Measurements from ENCODE around the gene HOXD12. TPM values are rescaled to one million over a fixed set of nuclear protein-coding genes. Genes with fewer than 3 reads are reported as not detected.

HOXD12 gene
- polyA plus RNA-seq, 1 of the 3 experiments (the other 2 are of a cell fraction), result not detected

- Histone ChIP-seq H3K4me3 (ENCODE audit: low read depth in 2 of 2, low read length in 1 of 2) (no peak overlapping the region), H4K20me1 (ENCODE audit: insufficient read depth) (no peaks in the 10 kb centered on the region), H3K27ac (ENCODE audit: low read depth in 2 of 2, low read length in 1 of 2) (no peak overlapping the region), H3K36me3 (replicated peaks in 1 of 2; ENCODE audit: control insufficient read depth in 1 of 2, insufficient read depth in 2 of 2, low read length in 1 of 2) (no peaks in the 10 kb centered on the region), H3K9me2 (no peaks in the 10 kb centered on the region), H3K9ac (no peak overlapping the region), H3K9me3 (no peaks in the 10 kb centered on the region), H2AFZ (ENCODE audit: low read depth) (no peak overlapping the region), H3K4me2 (no peak overlapping the region), H3F3A (replicated peaks; ENCODE audit: insufficient read depth) (peaks cover 3% of the 10 kb centered on the region), H3K27me3 (ENCODE audit: insufficient read depth) (peaks cover 24% of the 10 kb centered on the region), H3K79me2 (ENCODE audit: insufficient read depth) (no peaks in the 10 kb centered on the region), H3K4me1 (ENCODE audit: control insufficient read depth in 1 of 2, insufficient read depth in 2 of 2, low read depth in 1 of 2, low read length in 1 of 2) (peaks cover 0 to 4% of the 10 kb centered on the region in 2 experiments; a peak in 1 of 4 replicates)
- no peak for DNase-seq
- TF ChIP-seq REST (IDR thresholded peaks at IDR 0.05; ENCODE audit: low read depth, low read length) (no peak), POLR2AphosphoS5 (IDR thresholded peaks at IDR 0.05; ENCODE audit: low read depth, low read length) (no peak), MAX (IDR thresholded peaks at IDR 0.05; ENCODE audit: low read depth) (no peak), NFIC (IDR thresholded peaks at IDR 0.05; ENCODE audit: borderline replicate concordance) (no peak), FOSL2 (IDR thresholded peaks at IDR 0.05; ENCODE audit: borderline replicate concordance, low read depth) (no peak), USF2 (IDR thresholded peaks at IDR 0.05; ENCODE audit: borderline replicate concordance, low read depth, low read length) (no peak), RXRA (IDR thresholded peaks at IDR 0.05; ENCODE audit: borderline replicate concordance, low read depth) (no peak), SIN3A (IDR thresholded peaks at IDR 0.05; ENCODE audit: borderline replicate concordance, low read depth, low read length) (no peak)
- ChIA-PET CTCF (interaction anchor here (0.6 to 3.3 kb wide), 9 partner anchors 10 to 1378 kb away, joined by 3 to 10 read pairs (median 3); no protein-coding TSS in a partner anchor), POLR2A (no interaction called here)
- WGBS (ENCODE audit: low lambda C conversion rate), result 74% methylated on average over 7 of the region's 7 CpGs
These were observed 24.6 kb upstream of the HOXD12 start for GRCh38 chr2:176074919-176075425.

GRCh38 chr2:176075481-176075880, 24.1 kb upstream of the HOXD12 start:
- 60% methylated on average over 15 of the region's 15 CpGs for WGBS (ENCODE audit: low lambda C conversion rate)
- Histone ChIP-seq H3F3A (replicated peaks; ENCODE audit: insufficient read depth) (peaks cover 3% of the 10 kb centered on the region), H3K79me2 (ENCODE audit: insufficient read depth) (no peaks in the 10 kb centered on the region), H3K4me3 (ENCODE audit: low read depth in 2 of 2, low read length in 1 of 2) (no peak overlapping the region), H3K9ac (no peak overlapping the region), H3K4me2 (no peak overlapping the region), H3K9me3 (no peaks in the 10 kb centered on the region), H3K36me3 (replicated peaks in 1 of 2; ENCODE audit: control insufficient read depth in 1 of 2, insufficient read depth in 2 of 2, low read length in 1 of 2) (no peaks in the 10 kb centered on the region), H3K9me2 (no peaks in the 10 kb centered on the region), H3K27ac (ENCODE audit: low read depth in 2 of 2, low read length in 1 of 2) (no peak overlapping the region), H2AFZ (ENCODE audit: low read depth) (no peak overlapping the region), H4K20me1 (ENCODE audit: insufficient read depth) (no peaks in the 10 kb centered on the region), H3K4me1 (ENCODE audit: control insufficient read depth in 1 of 2, insufficient read depth in 2 of 2, low read depth in 1 of 2, low read length in 1 of 2) (peaks cover 0 to 6% of the 10 kb centered on the region in 2 experiments; a peak in 1 of 4 replicates), H3K27me3 (ENCODE audit: insufficient read depth) (peaks cover 25% of the 10 kb centered on the region)
- POLR2A ChIA-PET, result no interaction called here
- no peak for DNase-seq
- CTCF ChIA-PET, result interaction anchor here (0.6 to 3.3 kb wide), 6 partner anchors 10 to 660 kb away, joined by 3 to 10 read pairs (median 4); partner anchors contain the start of gene HOXD13
- no peak for TF ChIP-seq RXRA (IDR thresholded peaks at IDR 0.05; ENCODE audit: borderline replicate concordance, low read depth)
- TF ChIP-seq MAX (IDR thresholded peaks at IDR 0.05; ENCODE audit: low read depth), result no peak
- no peak for TF ChIP-seq MEF2A (IDR thresholded peaks at IDR 0.05; ENCODE audit: borderline replicate concordance, low read depth)
- TF ChIP-seq CTCF (IDR thresholded peaks at IDR 0.05), result no peak
- no peak for TF ChIP-seq NFIC (IDR thresholded peaks at IDR 0.05; ENCODE audit: borderline replicate concordance)
- TF ChIP-seq GATA2 (CRISPR knock-in tag; IDR thresholded peaks at IDR 0.05), result no peak
- no peak for TF ChIP-seq FOSL2 (IDR thresholded peaks at IDR 0.05; ENCODE audit: borderline replicate concordance, low read depth)
- TF ChIP-seq, protein P1, sequence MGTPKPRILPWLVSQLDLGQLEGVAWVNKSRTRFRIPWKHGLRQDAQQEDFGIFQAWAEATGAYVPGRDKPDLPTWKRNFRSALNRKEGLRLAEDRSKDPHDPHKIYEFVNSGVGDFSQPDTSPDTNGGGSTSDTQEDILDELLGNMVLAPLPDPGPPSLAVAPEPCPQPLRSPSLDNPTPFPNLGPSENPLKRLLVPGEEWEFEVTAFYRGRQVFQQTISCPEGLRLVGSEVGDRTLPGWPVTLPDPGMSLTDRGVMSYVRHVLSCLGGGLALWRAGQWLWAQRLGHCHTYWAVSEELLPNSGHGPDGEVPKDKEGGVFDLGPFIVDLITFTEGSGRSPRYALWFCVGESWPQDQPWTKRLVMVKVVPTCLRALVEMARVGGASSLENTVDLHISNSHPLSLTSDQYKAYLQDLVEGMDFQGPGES (IDR thresholded peaks at IDR 0.05; ENCODE audit: low read depth, low read length), result no peak
- TF ChIP-seq USF2 (IDR thresholded peaks at IDR 0.05; ENCODE audit: borderline replicate concordance, low read depth, low read length), result no peak

Data from SK-N-SH (cell line).